Liver (tissue), 9 donors: Measurements from ENCODE around the gene DOCK9. TPM values are rescaled to one million over a fixed set of nuclear protein-coding genes. Genes with fewer than 3 reads are reported as not detected.
A peak's percentile ranks its signal among the peaks of the same experiment; 100 is the strongest.

ENCODE experiments used
- DNase-seq: peaks from one replicate; pipeline ENCODE4 v3.0.0-alpha.2; 2017; ENCODE audit warnings: low spot score
- H3K27ac ChIP-seq, 2 donors: one replicate each; pipeline ENCODE4 v1.7.0; 2013; ENCODE audit warnings: inconsistent platforms in 2 of 2, low read length in 2 of 2, control low read depth in 1 of 2, low read depth in 1 of 2, mild to moderate bottlenecking in 1 of 2
- H3K27me3 ChIP-seq, 4 donors: one replicate each; pipeline versions ENCODE4 v1.6.1 to v1.7.0; 2013; ENCODE audit warnings: low read length in 3 of 4, inconsistent platforms in 1 of 4, mild to moderate bottlenecking in 1 of 4, moderate library complexity in 1 of 4; ENCODE audit not compliant: control insufficient read depth in 4 of 4, insufficient read depth in 4 of 4
- H3K36me3 ChIP-seq, 4 donors: one replicate each; pipeline versions ENCODE4 v1.6.1 to v1.7.0; 2013; ENCODE audit warnings: low read length in 3 of 4, mild to moderate bottlenecking in 3 of 4, low read depth in 1 of 4, moderate library complexity in 1 of 4; ENCODE audit not compliant: control insufficient read depth in 4 of 4, insufficient read depth in 3 of 4
- H3K4me1 ChIP-seq, 4 donors: one replicate each; pipeline versions ENCODE4 v1.6.1 to v1.7.0; 2013; ENCODE audit warnings: low read length in 3 of 4, mild to moderate bottlenecking in 3 of 4, moderate library complexity in 1 of 4; ENCODE audit not compliant: control insufficient read depth in 4 of 4, insufficient read depth in 4 of 4
- H3K4me3 ChIP-seq, 3 donors: one replicate each; pipeline versions ENCODE4 v1.6.1 to v1.7.0; 2013; ENCODE audit warnings: low read length in 3 of 3, control low read depth in 1 of 3, low read depth in 1 of 3, mild to moderate bottlenecking in 1 of 3
- H3K9ac ChIP-seq, 2 donors: one replicate each; pipeline ENCODE4 v1.7.0; 2013; ENCODE audit warnings: low read length in 2 of 2, mild to moderate bottlenecking in 2 of 2, moderate library complexity in 2 of 2, control low read depth in 1 of 2, low read depth in 1 of 2
- H3K9me3 ChIP-seq, 4 donors: one replicate each; pipeline versions ENCODE4 v1.6.1 to v1.7.0; 2013; ENCODE audit warnings: low read length in 3 of 4; ENCODE audit not compliant: control insufficient read depth in 4 of 4
- ATF3 ChIP-seq: IDR thresholded peaks from 2 replicates; pipeline ENCODE4 v1.6.1; 2016; ENCODE audit warnings: antibody characterized with exemption
- CTCF ChIP-seq: fragments of 150-350 bp; IDR thresholded peaks from 2 replicates; pipeline ENCODE4 v1.5.1; 2017; ENCODE audit warnings: improper control_type of control experiment, low read depth, low read length; ENCODE audit not compliant: missing input control
- EGR1 ChIP-seq, 2 donors: IDR thresholded peaks; 2 replicates each; pipeline ENCODE4 v1.6.1; 2016 to 2018; ENCODE audit warnings: antibody characterized with exemption in 2 of 2, low read depth in 2 of 2
- FOXA1 ChIP-seq: IDR thresholded peaks from 2 replicates; pipeline ENCODE4 v1.6.1; 2016; ENCODE audit warnings: antibody characterized with exemption
- FOXA2 ChIP-seq: IDR thresholded peaks from 2 replicates; pipeline ENCODE4 v1.6.1; 2016; ENCODE audit warnings: antibody characterized with exemption
- HNF4A ChIP-seq, 2 donors: conservative IDR thresholded peaks; 2 replicates each; pipeline ENCODE4 v1.6.1; 2016; ENCODE audit warnings: antibody characterized with exemption in 2 of 2, mild to moderate bottlenecking in 2 of 2
- HNF4G ChIP-seq: IDR thresholded peaks from 2 replicates; pipeline ENCODE4 v1.6.1; 2016; ENCODE audit warnings: antibody characterized with exemption
- MAX ChIP-seq: IDR thresholded peaks from 2 replicates; pipeline ENCODE4 v1.6.1; 2016; ENCODE audit warnings: antibody characterized with exemption
- NR2F2 ChIP-seq: IDR thresholded peaks from 2 replicates; pipeline ENCODE4 v1.6.1; 2016; ENCODE audit warnings: antibody characterized with exemption
- RAD21 ChIP-seq, 2 donors: IDR thresholded peaks; 2 replicates each; pipeline ENCODE4 v1.6.1; 2016; ENCODE audit warnings: antibody characterized with exemption in 2 of 2, mild to moderate bottlenecking in 2 of 2
- REST ChIP-seq: IDR thresholded peaks from 2 replicates; pipeline ENCODE4 v1.6.1; 2016; ENCODE audit warnings: antibody characterized with exemption, mild to moderate bottlenecking
- RXRA ChIP-seq, 2 donors: IDR thresholded peaks; 2 replicates each; pipeline ENCODE4 v1.6.1; 2017 to 2018; ENCODE audit warnings: antibody characterized with exemption in 2 of 2, mild to moderate bottlenecking in 1 of 2
- SP1 ChIP-seq: IDR thresholded peaks from 2 replicates; pipeline ENCODE4 v1.6.1; 2018; ENCODE audit warnings: antibody characterized with exemption, mild to moderate bottlenecking
- TAF1 ChIP-seq: conservative IDR thresholded peaks from 2 replicates; pipeline ENCODE4 v1.6.1; 2016; ENCODE audit warnings: antibody characterized with exemption, mild to moderate bottlenecking
- YY1 ChIP-seq: IDR thresholded peaks from 2 replicates; pipeline ENCODE4 v1.6.1; 2016; ENCODE audit warnings: antibody characterized with exemption, mild to moderate bottlenecking
- ZBTB33 ChIP-seq: IDR thresholded peaks from 2 replicates; pipeline ENCODE4 v1.6.1; 2016; ENCODE audit warnings: antibody characterized with exemption
- WGBS: extraction: QIAGEN DNeasy Blood & Tissue Kit; methylation state at CpG from one replicate; pipeline ENCODE4 v1.1.7; 2013; 5-methylcytosine and 5-hydroxymethylcytosine counted together
- polyA plus RNA-seq, 2 donors: library from polyadenylated mRNA; stranded (reverse) in 1 of 2; unstranded in 1 of 2; fragments of 200-250 nt in 1 of 2; fragments of >200 nt in 1 of 2; fragmentation: Nextera tagmentation in 1 of 2; extraction: Ambion mirVana in 1 of 2; gene quantifications; one replicate each; pipeline versions ENCODE4 v1.2.1 to v1.2.3, GENCODE V29; 2013 to 2015
- total RNA-seq, 2 donors: library from RNA; depleted of rRNA; stranded (reverse); fragments of >200 nt; gene quantifications; one replicate each; pipeline ENCODE4 v1.2.3, GENCODE V29; 2014
- donor health status: healthy.
- donor health status: healthy.
- donor health status: healthy.
- donor health status: healthy.
- donor health status: healthy.

DOCK9 gene
- total and polyA plus RNA-seq, 4 donors, result 5.4 to 31.3 (median 10.6) TPM

GRCh38 chr13:98800078-98800477 lies 177.8 kb downstream of the DOCK9 start:
- H3K27me3 ChIP-seq, result no peaks in the 10 kb centered on the region
- H3K36me3 ChIP-seq, result peaks cover 2 to 10% (median 7%) of the 10 kb centered on the region in 4 donors
- no peak for DNase-seq
- no peak overlapping the region for H3K27ac ChIP-seq
- H3K9me3 ChIP-seq, result no peaks in the 10 kb centered on the region
- no peak overlapping the region for H3K9ac ChIP-seq
- no peak for TF ChIP-seq TAF1
- no peak for TF ChIP-seq ATF3
- TF ChIP-seq REST, result no peak
- no peak for TF ChIP-seq CTCF
- TF ChIP-seq FOXA2, result no peak
- TF ChIP-seq SP1, result no peak
- TF ChIP-seq ZBTB33, result no peak
- H3K4me3 ChIP-seq, result no peak overlapping the region
- WGBS, result 94% methylated on average over 14 of the region's 14 CpGs
- H3K4me1 ChIP-seq, result peaks cover 4 to 21% (median 11%) of the 10 kb centered on the region in 4 donors

GRCh38 chr13:98798849-98799645 lies 178.8 kb downstream of the DOCK9 start:
- no peak for DNase-seq
- 66% methylated on average over 5 of the region's 5 CpGs for WGBS
- peaks cover 4 to 21% (median 11%) of the 10 kb centered on the region in 4 donors for H3K4me1 ChIP-seq
- TF ChIP-seq HNF4A (conservative IDR thresholded peaks at IDR 0.05) (peak; percentile 79 to 80), HNF4G (peak; percentile 16), MAX (peak; percentile 48), REST (peak; percentile 28), FOXA1 (no peak), NR2F2 (no peak), ZBTB33 (peak; percentile 27), FOXA2 (peak; percentile 34), RAD21 (IDR thresholded peaks at IDR 0.05) (peak; percentile 30 to 37), EGR1 (IDR thresholded peaks at IDR 0.05; ENCODE audit: low read depth in 2 of 2) (peak in 1 of 2 donors; percentile 17), SP1 (peak; percentile 43), YY1 (no peak), RXRA (IDR thresholded peaks at IDR 0.05) (peak in 1 of 2 donors; percentile 67)
- no peak overlapping the region for H3K9ac ChIP-seq
- H3K4me3 ChIP-seq, result no peak overlapping the region
- peaks cover 3 to 14% (median 11%) of the 10 kb centered on the region in 4 donors for H3K36me3 ChIP-seq
- no peak overlapping the region for H3K27ac ChIP-seq
- H3K27me3 ChIP-seq, result no peaks in the 10 kb centered on the region
- H3K9me3 ChIP-seq, result no peaks in the 10 kb centered on the region
